HEK293 (cell line): ENCODE data around the gene IFI6.

Experiments
- CTCF ChIP-seq: fragments of 450-650 bp; formaldehyde crosslinking; IDR thresholded peaks from 2 replicates; pipeline ENCODE4 v1.5.1; 2016; ENCODE audit warnings: missing biosample characterization, missing genetic modification characterization
- KLF16 ChIP-seq: fragments of 450-650 bp; formaldehyde crosslinking; IDR thresholded peaks from 2 replicates; pipeline ENCODE4 v1.5.1; 2017; ENCODE audit warnings: missing biosample characterization, missing genetic modification characterization
- PATZ1 ChIP-seq: fragments of 450-650 bp; formaldehyde crosslinking; IDR thresholded peaks from 2 replicates; pipeline ENCODE4 v1.5.1; 2016; ENCODE audit warnings: missing biosample characterization, missing genetic modification characterization
- ZBTB20 ChIP-seq: fragments of 450-650 bp; formaldehyde crosslinking; IDR thresholded peaks from 2 replicates; pipeline ENCODE4 v1.5.1; 2016; ENCODE audit warnings: missing biosample characterization, missing genetic modification characterization
- ZNF114 ChIP-seq: fragments of 450-650 bp; formaldehyde crosslinking; IDR thresholded peaks from 2 replicates; pipeline ENCODE4 v1.5.0; 2017; ENCODE audit warnings: missing biosample characterization, missing genetic modification characterization
- ZNF121 ChIP-seq: fragments of 450-650 bp; formaldehyde crosslinking; IDR thresholded peaks from 2 replicates; pipeline ENCODE4 v1.5.1; 2016; ENCODE audit warnings: missing biosample characterization, missing genetic modification characterization
- ZNF132 ChIP-seq: fragments of 450-650 bp; formaldehyde crosslinking; IDR thresholded peaks from 2 replicates; pipeline ENCODE4 v1.5.1; 2017; ENCODE audit warnings: missing biosample characterization, missing genetic modification characterization, borderline replicate concordance
- ZNF311 ChIP-seq: fragments of 450-650 bp; formaldehyde crosslinking; IDR thresholded peaks from 2 replicates; pipeline ENCODE4 v1.5.1; 2017; ENCODE audit warnings: missing biosample characterization, missing genetic modification characterization, borderline replicate concordance
- ZNF645 ChIP-seq: fragments of 450-650 bp; formaldehyde crosslinking; IDR thresholded peaks from 2 replicates; pipeline ENCODE4; 2016; ENCODE audit warnings: missing biosample characterization, missing genetic modification characterization
- ZNF660 ChIP-seq: fragments of 450-650 bp; IDR thresholded peaks from 2 replicates; pipeline ENCODE4 v1.5.1; 2018; ENCODE audit warnings: missing biosample characterization, mild to moderate bottlenecking, missing genetic modification characterization

GRCh38 chr1:27668121-27668807 lies 3.7 kb downstream of the IFI6 start:
- TF ChIP-seq ZNF114 (tag by site-specific recombination), result no peak
- no peak for TF ChIP-seq ZNF645 (tag by site-specific recombination)
- no peak for TF ChIP-seq ZNF660 (tag by site-specific recombination)
- TF ChIP-seq ZNF132 (tag by site-specific recombination), result no peak
- no peak for TF ChIP-seq CTCF
- TF ChIP-seq ZBTB20 (tag by site-specific recombination), result no peak
- no peak for TF ChIP-seq ZNF121 (tag by site-specific recombination)
- TF ChIP-seq PATZ1 (tag by site-specific recombination), result no peak
- no peak for TF ChIP-seq KLF16 (tag by site-specific recombination)
- TF ChIP-seq ZNF311 (tag by site-specific recombination), result no peak
